ENCODE measurements around the gene ZNF785.
"Not testable (repeated sequence)": the region's sequence is repeated elsewhere in the genome, so short reads cannot be mapped to it uniquely, and the experiment has no call there.

Gene ZNF785

GRCh38 chr16:30539000-30539964 lies 46.2 kb downstream of the ZNF785 start:
- no peak for DNase-seq

GRCh38 chr16:30536391-30537024 lies 49.0 kb downstream of the ZNF785 start:
- DNase-seq, result not testable (repeated sequence)

- DNase-seq, result no peak
Measured at GRCh38 chr16:30535777-30536190, 49.7 kb downstream of the ZNF785 start.

GRCh38 chr16:30535106-30535776 lies 50.3 kb downstream of the ZNF785 start:
- peak; percentile 41 for DNase-seq

GRCh38 chr16:30534368-30535105 lies 51.0 kb downstream of the ZNF785 start, which contains the start of gene ZNF747:
Gene ZNF747 (minus strand): TSS chr16:30534858. CDS start chr16:30534679, 179 bp downstream.
- peak; percentile 96 for DNase-seq

GRCh38 chr16:30533748-30534367 lies 51.6 kb downstream of the ZNF785 start:
- DNase-seq, result no peak

GRCh38 chr16:30533146-30533522 lies 52.4 kb downstream of the ZNF785 start:
- DNase-seq, result no peak

GRCh38 chr16:30532285-30533145 lies 53.0 kb downstream of the ZNF785 start:
- no peak for DNase-seq
